A673 (cell line): Measurements from ENCODE around the gene CMPK2. TPM values are rescaled to one million over a fixed set of nuclear protein-coding genes. Genes with fewer than 3 reads are reported as not detected.

Experiments used
- BruUV-seq: library from RNA; stranded (reverse); fragments of 400-500 nt; replicated peaks from 2 replicates; lab custom pipeline; 2021; lab: Mats Ljungman, UMichigan
- CTCF ChIA-PET: fragments of 300-600 bp; sonication (Branson Sonifier 250); formaldehyde crosslinking; loops from one replicate; lab custom pipeline; 2022; ENCODE audit warnings: antibody characterized with exemption; lab: Charles Lee
- POLR2A ChIA-PET: fragments of 300-600 bp; sonication (Branson Sonifier 250); formaldehyde crosslinking; loops from one replicate; lab custom pipeline; 2022; ENCODE audit warnings: antibody characterized with exemption; ENCODE audit not compliant: low non-redundant PET; lab: Charles Lee
- DNase-seq: peaks from one replicate; pipeline ENCODE4 v3.0.0-alpha.2; 2015; ENCODE audit warnings: low spot score
- H3K27ac ChIP-seq: fragments of 200-600 bp; sonication (generic); 2 replicates; pipeline ENCODE4 v1.5.1; 2016; ENCODE audit warnings: mixed run types, low read depth, mild to moderate bottlenecking, mixed read lengths, antibody characterized with exemption, low read length; ENCODE audit not compliant: poor library complexity, severe bottlenecking
- H3K27me3 ChIP-seq: fragments of 200-600 bp; sonication (generic); replicated peaks from 2 replicates; pipeline ENCODE4 v1.6.1; 2017; ENCODE audit warnings: mixed run types, low read depth, mild to moderate bottlenecking, mixed read lengths, antibody characterized with exemption, low read length; ENCODE audit not compliant: insufficient read depth, poor library complexity
- H3K36me3 ChIP-seq: fragments of 200-600 bp; sonication (generic); 2 replicates; pipeline ENCODE4 v1.6.1; 2016; ENCODE audit warnings: mixed run types, mild to moderate bottlenecking, mixed read lengths, antibody characterized with exemption, low read length; ENCODE audit not compliant: insufficient read depth, poor library complexity, severe bottlenecking
- H3K4me1 ChIP-seq: fragments of 200-600 bp; sonication (generic); 2 replicates; pipeline ENCODE4 v1.6.1; 2017; ENCODE audit warnings: mixed run types, mild to moderate bottlenecking, mixed read lengths, antibody characterized with exemption, low read length; ENCODE audit not compliant: insufficient read depth, poor library complexity, severe bottlenecking
- H3K4me3 ChIP-seq: fragments of 200-600 bp; sonication (generic); 2 replicates; pipeline ENCODE4 v1.5.1; 2016; ENCODE audit warnings: low read depth, mixed run types, mild to moderate bottlenecking, mixed read lengths, low read length; ENCODE audit not compliant: poor library complexity, severe bottlenecking
- H3K9me3 ChIP-seq: fragments of 200-600 bp; sonication (generic); 2 replicates; pipeline ENCODE4 v1.6.1; 2016; ENCODE audit warnings: mixed run types, low read depth, mild to moderate bottlenecking, mixed read lengths, antibody characterized with exemption, low read length; ENCODE audit not compliant: poor library complexity, severe bottlenecking
- EZH2 ChIP-seq: fragments of 200-600 bp; sonication (generic); IDR thresholded peaks from 2 replicates; pipeline ENCODE4 v1.6.1; 2017; ENCODE audit warnings: borderline replicate concordance, low read depth, mild to moderate bottlenecking, mixed read lengths, antibody characterized with exemption, low read length; ENCODE audit not compliant: poor library complexity, severe bottlenecking
- intact Hi-C: fragments of 100-400 bp; cut with micrococcal nuclease; formaldehyde crosslinking; loops from one replicate; pipeline ENCODE4 v1.10.0; 2022; ENCODE audit not compliant: unreplicated experiment
- total RNA-seq: library from RNA; stranded (reverse); gene quantifications from 2 replicates; pipeline ENCODE4 v1.2.3, GENCODE V29; 2021
- TF ChIP-seq, protein P1 (sequence below): fragments of 300-800, 200-600 bp; sonication (generic); conservative IDR thresholded peaks from 2 replicates; pipeline ENCODE4 v1.5.1; 2017; ENCODE audit warnings: low read depth, mild to moderate bottlenecking, antibody characterized with exemption, low read length, moderate library complexity, mixed read lengths

CMPK2 gene
- total RNA-seq, 1 experiment from 2014 or later = 4.6 TPM

DNA sequence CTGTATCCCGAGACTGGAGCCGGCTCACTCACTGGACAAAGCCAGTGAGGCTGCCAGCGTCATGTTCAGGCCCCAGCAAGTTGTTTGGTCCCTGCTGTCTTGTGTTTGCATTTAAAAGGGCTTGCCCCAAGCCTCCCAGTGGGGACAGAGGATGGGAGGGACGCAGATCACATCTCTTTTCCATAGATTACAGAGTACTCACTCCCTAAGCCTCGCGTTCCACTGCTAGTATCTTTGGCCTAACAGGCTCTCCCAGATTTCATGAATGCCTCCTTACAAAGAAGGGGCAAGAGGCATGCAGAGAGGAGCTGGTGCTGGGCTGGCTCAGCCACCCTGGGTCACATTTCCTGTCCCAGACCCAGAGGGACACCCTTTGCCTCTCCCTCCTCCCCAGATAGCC is 59.1 kb downstream of the CMPK2 start:
- H3K4me3 ChIP-seq = no peak overlapping the region

DNA sequence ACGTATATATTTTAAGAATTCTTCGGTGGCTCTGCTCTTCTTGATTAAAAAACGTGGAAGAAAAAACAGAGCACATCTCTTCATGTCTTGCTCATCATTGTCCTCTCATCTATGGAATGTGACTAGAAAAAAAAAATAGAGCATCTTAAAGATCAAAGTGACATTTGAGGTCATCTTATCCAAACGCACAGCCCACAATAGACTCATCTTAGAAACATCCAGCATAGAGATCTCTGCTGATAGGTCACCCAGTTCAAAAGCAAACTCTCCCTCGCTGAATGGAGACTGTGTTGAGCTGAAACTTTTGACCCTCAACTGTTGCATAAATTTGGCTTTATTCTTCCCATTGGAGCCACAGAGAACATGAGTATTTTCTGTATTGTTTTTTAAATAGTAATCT is 65.2 kb downstream of the CMPK2 start:
- no peak for DNase-seq
- Histone ChIP-seq H3K4me3 (no peak overlapping the region), H3K27ac (no peak overlapping the region), H3K9me3 (no peaks in the 10 kb centered on the region), H3K36me3 (no peaks in the 10 kb centered on the region), H3K4me1 (no peaks in the 10 kb centered on the region), H3K27me3 (no peaks in the 10 kb centered on the region)
- no peak for TF ChIP-seq EZH2
- TF ChIP-seq, protein P1, sequence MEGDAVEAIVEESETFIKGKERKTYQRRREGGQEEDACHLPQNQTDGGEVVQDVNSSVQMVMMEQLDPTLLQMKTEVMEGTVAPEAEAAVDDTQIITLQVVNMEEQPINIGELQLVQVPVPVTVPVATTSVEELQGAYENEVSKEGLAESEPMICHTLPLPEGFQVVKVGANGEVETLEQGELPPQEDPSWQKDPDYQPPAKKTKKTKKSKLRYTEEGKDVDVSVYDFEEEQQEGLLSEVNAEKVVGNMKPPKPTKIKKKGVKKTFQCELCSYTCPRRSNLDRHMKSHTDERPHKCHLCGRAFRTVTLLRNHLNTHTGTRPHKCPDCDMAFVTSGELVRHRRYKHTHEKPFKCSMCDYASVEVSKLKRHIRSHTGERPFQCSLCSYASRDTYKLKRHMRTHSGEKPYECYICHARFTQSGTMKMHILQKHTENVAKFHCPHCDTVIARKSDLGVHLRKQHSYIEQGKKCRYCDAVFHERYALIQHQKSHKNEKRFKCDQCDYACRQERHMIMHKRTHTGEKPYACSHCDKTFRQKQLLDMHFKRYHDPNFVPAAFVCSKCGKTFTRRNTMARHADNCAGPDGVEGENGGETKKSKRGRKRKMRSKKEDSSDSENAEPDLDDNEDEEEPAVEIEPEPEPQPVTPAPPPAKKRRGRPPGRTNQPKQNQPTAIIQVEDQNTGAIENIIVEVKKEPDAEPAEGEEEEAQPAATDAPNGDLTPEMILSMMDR = no peak
- intact Hi-C loops = no loop called here
- no TSS peak for BruUV-seq
- ChIA-PET CTCF (no interaction called here), POLR2A (no interaction called here)

More for the DNA sequence above, 59.1 kb downstream of the CMPK2 start:
- H3K36me3 ChIP-seq = no peaks in the 10 kb centered on the region
- no peaks in the 10 kb centered on the region for H3K4me1 ChIP-seq
- no peak overlapping the region for H3K27ac ChIP-seq
- intact Hi-C loops = no loop called here
- BruUV-seq = no TSS peak
- POLR2A ChIA-PET = no interaction called here
- no peaks in the 10 kb centered on the region for H3K9me3 ChIP-seq
- no peak for TF ChIP-seq EZH2
- no peaks in the 10 kb centered on the region for H3K27me3 ChIP-seq
- CTCF ChIA-PET = no interaction called here
- DNase-seq = no peak

Other genes with a start within 250 kb of the CMPK2 start
- gene RSAD2, start 11.9 kb upstream of the CMPK2 start, total RNA-seq = 2.1 and 2.2 TPM in 2 replicates
- 13.6 and 19.6 TPM in 2 replicates for gene RNF144A, start 51.5 kb upstream of the CMPK2 start, total RNA-seq